Upper lobe of left lung (tissue), 6 donors: ENCODE measurements around the gene DEGS1. TPM values are rescaled to one million over a fixed set of nuclear protein-coding genes. Genes with fewer than 3 reads are reported as not detected.

Experiments used
- ATAC-seq, 2 donors: fragments of 200-7000 bp; cut with Tn5 transposase; one replicate each; pipeline ENCODE4 v1.9.1; 2022; ENCODE audit warnings: mild to moderate bottlenecking in 2 of 2, moderate library complexity in 2 of 2; ENCODE audit not compliant: low FRiP score in 2 of 2
- DNase-seq, 2 donors: peaks; one replicate each; pipeline ENCODE4 v3.0.0-alpha.2; 2019 to 2020
- H3K27ac ChIP-seq, 4 donors: fragments of 200-600 bp; sonication (generic); one replicate each; pipeline ENCODE4 v1.5.1; 2016 to 2019
- H3K27me3 ChIP-seq, 4 donors: fragments of 200-600 bp; sonication (generic); one replicate each; pipeline ENCODE4 v1.5.1; 2017 to 2019
- H3K36me3 ChIP-seq, 4 donors: fragments of 200-600 bp; sonication (generic); one replicate each; pipeline ENCODE4 v1.5.1; 2016 to 2019
- H3K4me1 ChIP-seq, 4 donors: fragments of 200-600 bp; sonication (generic); one replicate each; pipeline ENCODE4 v1.5.1; 2018 to 2019
- H3K4me3 ChIP-seq, 4 donors: fragments of 200-600 bp; sonication (generic); one replicate each; pipeline ENCODE4 v1.5.1; 2017 to 2019; ENCODE audit warnings: mild to moderate bottlenecking in 2 of 4, moderate library complexity in 1 of 4
- H3K9me3 ChIP-seq, 4 donors: fragments of 200-600 bp; sonication (generic); one replicate each; pipeline ENCODE4 v1.5.1; 2018 to 2019
- EP300 ChIP-seq, 4 donors: sonication (generic); formaldehyde crosslinking; IDR thresholded peaks; one replicate each; pipeline ENCODE4 v1.5.1; 2017; ENCODE audit warnings: antibody characterized with exemption in 4 of 4, control low read depth in 2 of 4
- POLR2A ChIP-seq, 4 donors: fragments of 450-650 bp; IDR thresholded peaks; one replicate each; pipeline ENCODE4 v1.5.1; 2016 to 2017; ENCODE audit warnings: antibody characterized with exemption in 4 of 4, mild to moderate bottlenecking in 2 of 4
- POLR2AphosphoS5 ChIP-seq, 2 donors: sonication (generic); formaldehyde crosslinking; IDR thresholded peaks; one replicate each; pipeline ENCODE4 v1.5.1; 2017; ENCODE audit warnings: antibody characterized with exemption in 2 of 2
- WGBS, 2 donors: methylation state at CpG; one replicate each; pipeline ENCODE4 v1.1.5; 2017 to 2018; 5-methylcytosine and 5-hydroxymethylcytosine counted together
- small RNA-seq, 4 donors: library from RNA; depleted of rRNA; stranded (forward); fragments of <200 nt; gene quantifications; one replicate each; pipeline ENCODE3, GENCODE V24; 2016
- total RNA-seq, 6 donors: library from RNA; depleted of rRNA in 4 of 6; stranded (reverse); fragments of >200 nt in 4 of 6; gene quantifications; one replicate each; pipeline versions ENCODE4 v1.1.0 to v1.2.1, GENCODE V29; 2016 to 2021
- TF ChIP-seq, protein P1 (sequence below), 6 experiments: fragments of 450-650 bp in 4 of 6; fragments of 200-600 bp in 2 of 6; sonication (generic) in 2 of 6; IDR thresholded peaks; one replicate each; pipeline ENCODE4 v1.5.1; 2016 to 2019; ENCODE audit warnings: antibody characterized with exemption in 6 of 6
- donor health status: DM: no; HTN: no; CAD: no; lungs with moderate emphysema.
- donor health status: DM: no; HTN: yes; CAD: no; lungs with severe emphysema.

The DEGS1 gene
- total RNA-seq, 6 donors from 2014 or later: 24.3 to 79.2 (median 67.4) TPM

DNA sequence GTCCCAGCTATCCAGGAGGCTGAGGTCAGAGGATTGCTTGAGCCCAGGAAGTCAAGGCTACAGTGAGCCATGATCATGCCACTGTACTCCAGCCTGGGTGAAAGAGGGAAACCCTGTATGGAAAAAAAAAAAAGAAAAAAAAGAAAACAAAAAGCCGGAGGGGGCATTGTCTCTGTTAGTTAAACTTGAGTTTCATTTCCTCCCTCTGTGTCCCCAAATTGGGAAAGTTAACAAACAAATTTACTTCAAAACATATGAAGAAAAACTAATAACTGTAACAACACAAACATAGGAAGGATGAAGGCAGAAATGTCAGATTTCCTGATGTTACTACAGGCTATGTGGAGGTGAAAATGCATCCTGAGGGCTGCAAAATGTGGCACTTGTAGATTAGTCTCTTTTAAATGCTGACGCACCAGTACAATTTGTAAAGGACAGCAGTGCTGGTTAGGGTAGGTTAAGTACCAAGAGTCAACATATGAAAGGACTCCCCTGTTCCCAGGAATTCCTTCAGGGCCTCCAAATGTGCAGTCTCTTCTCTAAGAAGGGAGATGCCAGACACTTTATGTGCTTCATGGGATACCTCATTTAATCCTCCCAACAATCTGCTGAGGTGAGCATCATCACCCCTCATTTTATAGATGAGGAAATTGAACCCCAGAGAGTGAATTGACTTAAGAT is 52.9 kb downstream of the DEGS1 start:
- TF ChIP-seq EP300 (IDR thresholded peaks at IDR 0.05) (no peak), POLR2AphosphoS5 (IDR thresholded peaks at IDR 0.05) (no peak), POLR2A (IDR thresholded peaks at IDR 0.05) (no peak)
- TF ChIP-seq, protein P1, sequence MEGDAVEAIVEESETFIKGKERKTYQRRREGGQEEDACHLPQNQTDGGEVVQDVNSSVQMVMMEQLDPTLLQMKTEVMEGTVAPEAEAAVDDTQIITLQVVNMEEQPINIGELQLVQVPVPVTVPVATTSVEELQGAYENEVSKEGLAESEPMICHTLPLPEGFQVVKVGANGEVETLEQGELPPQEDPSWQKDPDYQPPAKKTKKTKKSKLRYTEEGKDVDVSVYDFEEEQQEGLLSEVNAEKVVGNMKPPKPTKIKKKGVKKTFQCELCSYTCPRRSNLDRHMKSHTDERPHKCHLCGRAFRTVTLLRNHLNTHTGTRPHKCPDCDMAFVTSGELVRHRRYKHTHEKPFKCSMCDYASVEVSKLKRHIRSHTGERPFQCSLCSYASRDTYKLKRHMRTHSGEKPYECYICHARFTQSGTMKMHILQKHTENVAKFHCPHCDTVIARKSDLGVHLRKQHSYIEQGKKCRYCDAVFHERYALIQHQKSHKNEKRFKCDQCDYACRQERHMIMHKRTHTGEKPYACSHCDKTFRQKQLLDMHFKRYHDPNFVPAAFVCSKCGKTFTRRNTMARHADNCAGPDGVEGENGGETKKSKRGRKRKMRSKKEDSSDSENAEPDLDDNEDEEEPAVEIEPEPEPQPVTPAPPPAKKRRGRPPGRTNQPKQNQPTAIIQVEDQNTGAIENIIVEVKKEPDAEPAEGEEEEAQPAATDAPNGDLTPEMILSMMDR (IDR thresholded peaks at IDR 0.05): no peak
- DNase-seq (no peak), ATAC-seq (no peak)
- Histone ChIP-seq H3K27me3 (no peaks in the 10 kb centered on the region), H3K9me3 (no peaks in the 10 kb centered on the region), H3K36me3 (peaks cover 0 to 29% (median 5%) of the 10 kb centered on the region in 4 donors), H3K27ac (peak overlapping the region in 1 of 4 donors; percentile 37), H3K4me3 (no peak overlapping the region), H3K4me1 (peaks cover 0 to 13% (median 3%) of the 10 kb centered on the region in 4 donors)
- WGBS, 2 donors: 58 to 64% methylated on average over 2 of the region's 2 CpGs

DNA sequence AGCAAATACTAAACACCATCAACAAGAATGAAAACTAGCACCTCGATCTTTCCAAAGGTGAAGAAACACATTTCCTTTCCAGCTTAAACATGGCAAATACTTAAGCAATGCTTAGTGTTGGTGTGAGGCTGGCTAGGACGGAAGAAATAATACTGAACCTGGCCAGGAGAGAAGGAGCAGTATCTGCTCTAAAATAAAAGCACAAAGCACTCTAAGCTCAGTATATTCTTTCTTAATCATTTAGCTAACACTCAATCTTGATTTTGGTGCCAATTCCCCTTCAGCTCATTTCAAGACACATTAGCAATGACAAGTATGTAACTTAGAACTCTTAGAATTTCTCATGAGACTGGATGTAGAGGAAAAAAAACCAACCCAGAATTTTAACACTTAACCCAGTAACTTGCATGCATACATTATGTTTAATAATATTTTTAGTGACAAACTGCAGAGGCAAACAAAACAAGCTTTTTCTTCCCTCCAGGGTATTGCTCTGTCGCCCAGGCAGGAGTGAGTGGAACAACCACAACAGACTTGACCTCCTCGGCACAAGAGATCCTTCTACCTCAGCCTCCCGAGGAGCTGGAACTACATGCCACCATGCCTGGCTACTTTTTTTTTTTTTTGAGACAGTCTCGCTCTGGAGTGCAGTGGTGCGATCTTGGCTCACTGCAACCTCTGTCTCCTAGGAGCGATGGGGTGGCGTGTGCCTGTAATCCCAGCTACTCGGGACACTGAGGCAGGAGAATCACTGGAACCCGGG is 54.3 kb downstream of the DEGS1 start:
- ATAC-seq: peak; percentile 32 to 83
- H3K27ac ChIP-seq: peak overlapping the region; percentile 13 to 61 (median 34)

DNA sequence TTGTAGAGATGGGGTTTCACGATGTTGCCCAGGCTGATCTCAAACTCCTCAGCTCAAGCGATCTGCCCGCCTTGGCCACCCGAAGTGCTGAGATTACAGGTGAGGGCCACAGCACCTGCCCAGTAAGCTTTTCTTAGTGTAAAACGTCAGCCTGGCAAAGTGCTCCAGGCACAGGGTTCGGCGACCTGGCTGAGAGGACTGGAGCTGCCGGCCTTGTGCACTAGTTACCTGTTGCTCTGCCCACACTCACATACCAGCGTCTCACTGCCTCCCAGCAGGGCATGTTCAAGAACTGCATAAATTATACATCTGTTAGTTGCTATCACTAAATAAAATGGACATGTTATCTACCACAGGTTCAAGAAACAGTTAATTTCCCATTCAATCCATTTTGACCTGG is 55.2 kb downstream of the DEGS1 start:
- ATAC-seq (peak in 1 of 2 donors; percentile 68), DNase-seq (peak in 1 of 2 donors; percentile 42)
- Histone ChIP-seq H3K27ac (peak overlapping the region in 3 of 4 donors; percentile 7 to 33 (median 30)), H3K27me3 (no peaks in the 10 kb centered on the region), H3K36me3 (peaks cover 0 to 22% (median 3%) of the 10 kb centered on the region in 4 donors), H3K9me3 (no peaks in the 10 kb centered on the region), H3K4me3 (no peak overlapping the region), H3K4me1 (peaks cover 0 to 13% (median 3%) of the 10 kb centered on the region in 4 donors)
- TF ChIP-seq EP300 (IDR thresholded peaks at IDR 0.05): no peak
- no peak for TF ChIP-seq POLR2A (IDR thresholded peaks at IDR 0.05)
- no peak for TF ChIP-seq POLR2AphosphoS5 (IDR thresholded peaks at IDR 0.05)
- WGBS, 2 donors: 72 to 76% methylated on average over 9 of the region's 9 CpGs

More for the DNA sequence above, 54.3 kb downstream of the DEGS1 start:
- no peak for DNase-seq
- WGBS, 2 donors: 73 to 76% methylated on average over 7 to 11 of the region's 11 CpGs
- Histone ChIP-seq H3K4me3 (no peak overlapping the region), H3K27me3 (no peaks in the 10 kb centered on the region), H3K36me3 (peaks cover 0 to 22% (median 3%) of the 10 kb centered on the region in 4 donors), H3K9me3 (no peaks in the 10 kb centered on the region), H3K4me1 (peaks cover 0 to 13% (median 3%) of the 10 kb centered on the region in 4 donors)
- TF ChIP-seq POLR2A (IDR thresholded peaks at IDR 0.05): no peak
- no peak for TF ChIP-seq POLR2AphosphoS5 (IDR thresholded peaks at IDR 0.05)
- TF ChIP-seq, protein P1 (IDR thresholded peaks at IDR 0.05): no peak

DNA sequence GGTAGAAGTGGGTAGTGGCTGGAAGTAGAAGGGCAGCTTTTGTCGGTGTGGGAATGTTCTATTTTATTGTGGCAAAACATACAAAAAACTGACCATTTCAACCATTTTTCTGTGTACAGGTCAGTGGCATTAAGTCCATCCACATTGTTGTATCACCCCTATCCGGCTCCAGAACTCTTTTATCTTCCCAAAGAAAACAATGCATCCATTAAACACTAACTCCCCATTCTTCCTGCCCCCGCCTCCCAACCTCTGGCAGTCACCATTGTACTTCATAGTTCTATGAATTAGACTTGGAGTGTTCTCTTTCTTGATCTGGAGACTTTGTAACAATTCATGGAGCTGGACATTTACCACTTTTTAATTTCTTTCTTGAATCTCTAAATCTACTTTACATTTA is 55.7 kb downstream of the DEGS1 start:
- TF ChIP-seq, protein P1 (IDR thresholded peaks at IDR 0.05): no peak
- TF ChIP-seq POLR2AphosphoS5 (IDR thresholded peaks at IDR 0.05): no peak
- TF ChIP-seq EP300 (IDR thresholded peaks at IDR 0.05): no peak
- TF ChIP-seq POLR2A (IDR thresholded peaks at IDR 0.05): no peak
- DNase-seq (no peak), ATAC-seq (no peak)
- Histone ChIP-seq H3K9me3 (no peaks in the 10 kb centered on the region), H3K4me1 (peaks cover 0 to 13% (median 3%) of the 10 kb centered on the region in 4 donors), H3K4me3 (no peak overlapping the region), H3K27ac (no peak overlapping the region), H3K36me3 (peaks cover 0 to 22% (median 3%) of the 10 kb centered on the region in 4 donors), H3K27me3 (no peaks in the 10 kb centered on the region)
- WGBS, 2 donors: 58 to 70% methylated on average over 3 of the region's 3 CpGs

Small RNA genes within 50 kb of the gene (small RNA-seq; reads per million reads assigned to genes)
- gene AC092809.3 (0 reads per million in 4 donors), gene RF00139 (0 reads per million in 4 donors)

Other genes with a start within 250 kb of the DEGS1 start
- 10 to 100 TPM in 5 of 6 donors, 1 to 10 TPM in 1; 9.1 to 34.8 (median 27.2) TPM for gene FBXO28, start 69.1 kb upstream of the DEGS1 start, total RNA-seq
- gene NVL, start 146.9 kb downstream of the DEGS1 start, total RNA-seq: 10 to 100 TPM; 20.2 to 56.6 (median 34.1) TPM
- gene CNIH4, start 173.6 kb downstream of the DEGS1 start, total RNA-seq: 10 to 100 TPM; 19.2 to 86.6 (median 38.5) TPM